Neural progenitor cell (in vitro differentiated cells): Measurements from ENCODE around the gene C6orf89.

Experiments
- CTCF ChIP-seq: fragments of 200-600 bp; sonication (generic); IDR thresholded peaks from 2 replicates; pipeline ENCODE4 v1.5.1; 2017; ENCODE audit warnings: antibody characterized with exemption, mild to moderate bottlenecking
- EZH2 ChIP-seq: fragments of 200-600 bp; sonication (generic); IDR thresholded peaks from 2 replicates; pipeline ENCODE4 v1.6.1; 2017; ENCODE audit warnings: antibody characterized with exemption, mild to moderate bottlenecking, moderate library complexity

DNA sequence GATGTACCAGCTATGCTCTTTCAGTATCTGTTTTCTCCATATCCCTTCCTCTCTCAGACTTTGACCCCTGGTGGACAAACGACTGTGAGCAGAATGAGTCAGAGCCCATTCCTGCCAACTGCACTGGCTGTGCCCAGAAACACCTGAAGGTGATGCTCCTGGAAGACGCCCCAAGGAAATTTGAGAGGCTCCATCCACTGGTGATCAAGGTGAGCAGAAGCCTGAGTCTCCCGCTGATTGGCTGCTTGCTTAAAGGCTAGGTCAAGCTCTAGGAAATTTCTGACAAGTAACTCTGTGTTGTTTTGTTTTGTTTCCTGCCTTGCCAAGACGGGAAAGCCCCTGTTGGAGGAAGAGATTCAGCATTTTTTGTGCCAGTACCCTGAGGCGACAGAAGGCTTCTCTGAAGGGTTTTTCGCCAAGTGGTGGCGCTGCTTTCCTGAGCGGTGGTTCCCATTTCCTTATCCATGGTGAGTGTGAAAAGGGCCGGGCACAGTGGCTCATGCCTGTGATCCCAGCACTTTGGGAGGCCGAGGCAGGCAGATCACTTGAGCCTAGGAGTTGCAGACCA lies 28.6 kb downstream of the C6orf89 start:
- TF ChIP-seq CTCF (peak; percentile 50), EZH2 (no peak)
